ENCODE measurements around the gene CREBBP. TPM values are rescaled to one million over a fixed set of nuclear protein-coding genes. Genes with fewer than 3 reads are reported as not detected.

CREBBP gene
- total and polyA plus RNA-seq, 2 experiments from 2014 or later = 36.9 to 54.8 TPM

GRCh38 chr16:3797473-3797872, 83.0 kb downstream of the CREBBP start:
- no peak overlapping the region for H3K27ac ChIP-seq (ENCODE audit: low read depth)
- H3K4me3 Mint-ChIP-seq = no peak overlapping the region; the same call in 2 of the 3 replicates
- no peak overlapping the region for H2AFZ ChIP-seq
- TF ChIP-seq POLR2AphosphoS5 (IDR thresholded peaks at IDR 0.05; ENCODE audit: low read depth) = no peak
- no peak for TF ChIP-seq ZNF114 (CRISPR knock-in tag; IDR thresholded peaks at IDR 0.05)
- no peak for TF ChIP-seq ETS1 (IDR thresholded peaks at IDR 0.05)
- TF ChIP-seq STAT1 (IDR thresholded peaks at IDR 0.05; ENCODE audit: unreplicated experiment) = no peak
- no peak for TF ChIP-seq CTCF (conservative IDR thresholded peaks at IDR 0.05; ENCODE audit: low read depth in 2 of 2)
- no peak for TF ChIP-seq NANOG (IDR thresholded peaks at IDR 0.05; ENCODE audit: borderline replicate concordance)
- TF ChIP-seq ZNF331 (CRISPR knock-in tag; IDR thresholded peaks at IDR 0.05; ENCODE audit: low read depth) = no peak
- no peak for TF ChIP-seq EZH2phosphoT487 (IDR thresholded peaks at IDR 0.05; ENCODE audit: unreplicated experiment)
- TF ChIP-seq EZH2 (IDR thresholded peaks at IDR 0.05; ENCODE audit: low read depth, unreplicated experiment) = no peak
- TF ChIP-seq CREB1 (CRISPR knock-in tag; IDR thresholded peaks at IDR 0.05; ENCODE audit: low read depth) = no peak
- no peak for TF ChIP-seq JUNB (IDR thresholded peaks at IDR 0.05; ENCODE audit: unreplicated experiment)
- no peak for TF ChIP-seq REST (IDR thresholded peaks at IDR 0.05; ENCODE audit: unreplicated experiment)
- no peak for TF ChIP-seq ZNF462 (CRISPR knock-in tag; IDR thresholded peaks at IDR 0.05)
- no peak overlapping the region for H3K27ac Mint-ChIP-seq
- H3K27me3 Mint-ChIP-seq (ENCODE audit: insufficient read depth, low read depth, poor library complexity) = peaks cover 3% of the 10 kb centered on the region
- peaks cover 97% of the 10 kb centered on the region for H3K79me2 ChIP-seq (replicated peaks; ENCODE audit: insufficient read depth)
- peaks cover 37% of the 10 kb centered on the region for H4K20me1 ChIP-seq (replicated peaks; ENCODE audit: insufficient read depth)
- H3K4me1 ChIP-seq (ENCODE audit: insufficient read depth) = peaks cover 7% of the 10 kb centered on the region; the same call in 1 of the 2 replicates
- no peak overlapping the region for H3K4me2 ChIP-seq
- DNase-seq (ENCODE audit: low spot score) (no peak), ATAC-seq (no peak)
- no peaks in the 10 kb centered on the region for H3K9me3 Mint-ChIP-seq
- H3K27me3 ChIP-seq (ENCODE audit: insufficient read depth) = no peaks in the 10 kb centered on the region
- no peaks in the 10 kb centered on the region for H3K36me3 ChIP-seq (ENCODE audit: insufficient read depth)
- no peaks in the 10 kb centered on the region for H3K9me2 ChIP-seq (ENCODE audit: insufficient read depth)
- H3K4me1 Mint-ChIP-seq = peaks cover 18% of the 10 kb centered on the region
- H3K36me3 Mint-ChIP-seq (ENCODE audit: low read depth) = peaks cover 6% of the 10 kb centered on the region
- H3K4me3 ChIP-seq = no peak overlapping the region
- no peaks in the 10 kb centered on the region; the same call in 1 of the 2 replicates for H3F3A ChIP-seq (replicated peaks; ENCODE audit: low read depth)
